Cardiac fibroblast (primary cell): Measurements from ENCODE around the gene SNX10.

Experiments
- DNase-seq, 2 donors: peaks; one replicate each; pipeline versions ENCODE4 v3.0.0 to v3.0.0-alpha.2; 2010; ENCODE audit warnings: low read depth in 2 of 2
- H3K4me3 ChIP-seq, 2 donors: replicated peaks in 1 of 2; 1 replicate in 1 of 2; 2 replicates in 1 of 2; pipeline ENCODE4 v1.5.1; 2011; ENCODE audit warnings: low read depth in 2 of 2, low read length in 2 of 2, mild to moderate bottlenecking in 2 of 2, moderate library complexity in 1 of 2
- CTCF ChIP-seq: IDR thresholded peaks from one replicate; pipeline ENCODE4 v1.5.1; 2011; ENCODE audit warnings: low read depth, mild to moderate bottlenecking, low read length, inconsistent platforms

The SNX10 gene

DNA sequence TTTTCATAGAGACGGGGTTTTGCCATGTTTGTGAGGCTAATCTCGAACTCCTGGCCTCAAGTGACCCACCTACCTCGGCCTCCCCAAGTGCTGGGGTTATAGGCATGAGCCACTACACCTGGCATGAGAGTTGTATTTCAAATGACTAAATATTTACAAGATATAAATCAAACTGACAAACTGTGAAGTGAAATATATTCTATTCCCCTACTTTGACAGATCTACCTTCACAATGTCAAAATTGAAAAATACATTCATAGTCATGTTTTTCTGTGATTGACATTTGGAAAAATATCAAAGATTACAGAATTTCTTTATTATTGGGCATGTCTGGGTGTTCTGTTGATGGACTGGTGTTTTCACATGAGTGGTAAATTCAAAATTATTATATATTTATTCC is 16.4 kb upstream of the SNX10 start:
- TF ChIP-seq CTCF, result no peak
- no peak for DNase-seq
- H3K4me3 ChIP-seq, result no peak overlapping the region

GRCh38 chr7:26278770-26279169 is 12.9 kb upstream of the SNX10 start:
- DNase-seq, result peak in 1 of 2 donors; percentile 7

DNA sequence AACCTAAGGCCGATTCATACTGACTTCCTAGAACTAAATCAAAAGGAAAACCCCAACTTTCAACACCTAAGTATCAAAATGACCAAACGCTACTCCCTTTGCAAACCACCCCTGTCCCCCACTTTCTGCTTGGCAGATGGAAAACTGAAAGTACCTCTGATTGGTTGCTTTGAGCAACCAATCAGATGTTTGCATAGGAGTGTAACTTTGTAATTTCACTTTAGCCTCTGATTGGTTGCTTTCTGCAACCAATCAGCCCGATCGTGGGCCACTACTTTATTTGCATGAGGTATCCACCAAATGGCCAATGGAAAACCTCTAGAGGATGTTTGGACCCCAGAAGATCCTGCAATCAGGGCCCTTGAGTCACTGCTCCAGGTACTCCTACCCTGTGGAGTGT is 12.3 kb upstream of the SNX10 start:
- peak in 1 of 2 donors; percentile 10 for DNase-seq
- TF ChIP-seq CTCF, result no peak
- no peak overlapping the region for H3K4me3 ChIP-seq

More at GRCh38 chr7:26278770-26279169, 12.9 kb upstream of the SNX10 start:
- no peak for TF ChIP-seq CTCF
- H3K4me3 ChIP-seq, result no peak overlapping the region

DNA sequence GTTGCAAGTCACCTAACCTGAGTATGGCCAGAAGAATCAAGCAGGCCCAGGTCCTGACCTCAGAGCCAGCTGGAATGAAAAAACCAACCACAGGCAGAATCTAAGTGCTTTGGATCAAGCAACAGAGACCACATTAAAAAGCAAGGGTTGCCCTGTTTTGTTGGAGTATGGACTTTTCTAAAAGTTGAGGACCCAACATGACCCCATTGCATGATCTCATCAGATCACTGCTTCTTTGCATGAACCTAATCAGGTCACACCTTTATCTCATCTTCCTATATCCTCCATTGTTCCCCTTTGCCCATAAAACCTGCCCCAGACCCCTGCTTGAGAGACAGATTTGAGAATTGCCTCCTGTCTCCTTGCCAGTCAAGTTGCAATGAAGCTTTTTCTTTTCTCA is 11.6 kb upstream of the SNX10 start:
- DNase-seq, result no peak
- TF ChIP-seq CTCF, result no peak
- H3K4me3 ChIP-seq, result no peak overlapping the region

- no peak overlapping the region for H3K4me3 ChIP-seq
- DNase-seq, result no peak
- TF ChIP-seq CTCF, result no peak
Observed at GRCh38 chr7:26280723-26281122, 10.9 kb upstream of the SNX10 start.

DNA sequence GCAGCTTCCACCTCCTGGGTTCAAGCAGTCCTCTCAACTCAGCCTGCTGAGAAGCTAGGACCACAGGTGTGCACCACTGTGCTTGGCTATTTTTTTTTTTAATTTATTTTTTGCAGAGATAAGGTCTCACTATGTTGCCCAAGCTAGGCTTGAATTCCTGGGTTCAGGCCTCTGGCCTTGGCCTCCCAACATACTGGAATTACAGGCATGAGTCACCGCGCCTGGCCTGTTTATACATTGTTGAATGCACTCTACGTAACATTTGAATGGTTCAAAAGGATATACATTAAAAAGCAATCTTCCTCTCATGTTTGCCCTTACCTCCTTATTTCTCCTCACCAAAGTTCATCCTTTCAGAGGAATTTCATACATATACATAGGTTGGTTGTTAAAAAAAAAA is 7.2 kb upstream of the SNX10 start:
- H3K4me3 ChIP-seq, result no peak overlapping the region
- DNase-seq, result no peak
- TF ChIP-seq CTCF, result no peak

GRCh38 chr7:26284995-26285632 is 6.5 kb upstream of the SNX10 start:
- DNase-seq, result no peak
- TF ChIP-seq CTCF, result no peak

More at GRCh38 chr7:26284995-26285632, 6.5 kb upstream of the SNX10 start:
- H3K4me3 ChIP-seq, result no peak overlapping the region
